ENCODE data around the gene CENPQ.

The CENPQ gene

DNA sequence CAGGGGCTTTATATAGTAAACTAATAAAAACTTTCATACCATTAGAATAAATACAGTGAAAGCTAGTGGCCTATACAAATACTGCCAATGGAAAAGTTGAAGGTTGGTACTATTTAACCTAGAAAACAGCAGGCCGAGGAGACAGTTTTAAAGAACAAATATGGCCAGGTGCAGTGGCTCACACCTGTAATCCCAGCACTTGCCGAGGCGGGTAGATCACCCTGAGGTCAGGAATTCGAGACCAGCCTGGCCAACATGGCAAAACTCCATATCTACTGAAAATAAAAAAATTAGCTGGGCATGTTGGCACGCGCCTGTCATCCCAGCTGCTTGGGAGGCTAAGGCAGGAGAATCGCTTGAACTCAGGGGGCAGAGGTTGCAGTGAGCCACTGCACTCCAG, 61.4 kb downstream of the CENPQ start:
- TF ChIP-seq SIN3A (IDR thresholded peaks at IDR 0.05; ENCODE audit: borderline replicate concordance, insufficient read depth, low read length) (no peak), REST (IDR thresholded peaks at IDR 0.05; ENCODE audit: insufficient read depth in 1 of 2, low read depth in 2 of 2, low read length in 2 of 2) (no peak), TAF1 (IDR thresholded peaks at IDR 0.05; ENCODE audit: borderline replicate concordance, insufficient read depth, low read length) (no peak), FOXP2 (optimal IDR thresholded peaks at IDR 0.05; ENCODE audit: borderline replicate concordance, extremely low read depth, extremely low read length, insufficient read depth) (no peak)

GRCh38 chr6:49526598-49526997, 63.4 kb downstream of the CENPQ start:
- TF ChIP-seq POLR2AphosphoS5 (IDR thresholded peaks at IDR 0.05; ENCODE audit: low read depth, low read length) (no peak), FOXP2 (optimal IDR thresholded peaks at IDR 0.05; ENCODE audit: borderline replicate concordance, extremely low read depth, extremely low read length, insufficient read depth) (no peak), TAF1 (IDR thresholded peaks at IDR 0.05; ENCODE audit: borderline replicate concordance, insufficient read depth, low read length) (no peak), REST (IDR thresholded peaks at IDR 0.05; ENCODE audit: insufficient read depth in 1 of 2, low read depth in 2 of 2, low read length in 2 of 2) (no peak), SIN3A (IDR thresholded peaks at IDR 0.05; ENCODE audit: borderline replicate concordance, insufficient read depth, low read length) (no peak)

- TF ChIP-seq TAF1 (IDR thresholded peaks at IDR 0.05; ENCODE audit: borderline replicate concordance, insufficient read depth, low read length) (no peak), SIN3A (IDR thresholded peaks at IDR 0.05; ENCODE audit: borderline replicate concordance, insufficient read depth, low read length) (no peak), FOXP2 (optimal IDR thresholded peaks at IDR 0.05; ENCODE audit: borderline replicate concordance, extremely low read depth, extremely low read length, insufficient read depth) (no peak), REST (IDR thresholded peaks at IDR 0.05; ENCODE audit: insufficient read depth in 1 of 2, low read depth in 2 of 2, low read length in 2 of 2) (no peak), POLR2AphosphoS5 (IDR thresholded peaks at IDR 0.05; ENCODE audit: low read depth, low read length) (no peak)
These were observed 64.2 kb downstream of the CENPQ start for GRCh38 chr6:49527320-49527719.

- no peak for TF ChIP-seq SIN3A (IDR thresholded peaks at IDR 0.05; ENCODE audit: borderline replicate concordance, insufficient read depth, low read length)
These were observed 65.4 kb downstream of the CENPQ start for GRCh38 chr6:49528571-49528970.

- no peak for TF ChIP-seq FOXP2 (optimal IDR thresholded peaks at IDR 0.05; ENCODE audit: borderline replicate concordance, extremely low read depth, extremely low read length, insufficient read depth)
- TF ChIP-seq TAF1 (IDR thresholded peaks at IDR 0.05; ENCODE audit: borderline replicate concordance, insufficient read depth, low read length), result no peak
- TF ChIP-seq REST (IDR thresholded peaks at IDR 0.05; ENCODE audit: insufficient read depth in 1 of 2, low read depth in 2 of 2, low read length in 2 of 2), result no peak
- no peak for TF ChIP-seq SIN3A (IDR thresholded peaks at IDR 0.05; ENCODE audit: borderline replicate concordance, insufficient read depth, low read length)
- no peak for TF ChIP-seq POLR2AphosphoS5 (IDR thresholded peaks at IDR 0.05; ENCODE audit: low read depth, low read length)
These were observed 67.1 kb downstream of the CENPQ start for GRCh38 chr6:49530141-49530776.

Data from PFSK-1 (cell line).